Measurements from ENCODE around the gene CPPED1.

GRCh38 chr16:12845282-12845681, 41.6 kb upstream of the CPPED1 start:
- TF ChIP-seq YY1 (IDR thresholded peaks at IDR 0.05; ENCODE audit: insufficient read depth, insufficient read length) = no peak
- TF ChIP-seq ZNF274 (IDR thresholded peaks at IDR 0.05; ENCODE audit: low read depth, low read length) = no peak
- TF ChIP-seq SUZ12 (IDR thresholded peaks at IDR 0.05; ENCODE audit: extremely low read depth, insufficient read depth, insufficient read length) = no peak
